ENCODE data around the gene SOWAHC. TPM values are rescaled to one million over a fixed set of nuclear protein-coding genes. Genes with fewer than 3 reads are reported as not detected.
"Not testable (repeated sequence)": the region's sequence is repeated elsewhere in the genome, so short reads cannot be mapped to it uniquely, and the experiment has no call there.

Gene SOWAHC
- total RNA-seq = 10 to 100 TPM in 1 of 2 donors, 1 to 10 TPM in 1; 8.8 to 11.2 TPM

DNA sequence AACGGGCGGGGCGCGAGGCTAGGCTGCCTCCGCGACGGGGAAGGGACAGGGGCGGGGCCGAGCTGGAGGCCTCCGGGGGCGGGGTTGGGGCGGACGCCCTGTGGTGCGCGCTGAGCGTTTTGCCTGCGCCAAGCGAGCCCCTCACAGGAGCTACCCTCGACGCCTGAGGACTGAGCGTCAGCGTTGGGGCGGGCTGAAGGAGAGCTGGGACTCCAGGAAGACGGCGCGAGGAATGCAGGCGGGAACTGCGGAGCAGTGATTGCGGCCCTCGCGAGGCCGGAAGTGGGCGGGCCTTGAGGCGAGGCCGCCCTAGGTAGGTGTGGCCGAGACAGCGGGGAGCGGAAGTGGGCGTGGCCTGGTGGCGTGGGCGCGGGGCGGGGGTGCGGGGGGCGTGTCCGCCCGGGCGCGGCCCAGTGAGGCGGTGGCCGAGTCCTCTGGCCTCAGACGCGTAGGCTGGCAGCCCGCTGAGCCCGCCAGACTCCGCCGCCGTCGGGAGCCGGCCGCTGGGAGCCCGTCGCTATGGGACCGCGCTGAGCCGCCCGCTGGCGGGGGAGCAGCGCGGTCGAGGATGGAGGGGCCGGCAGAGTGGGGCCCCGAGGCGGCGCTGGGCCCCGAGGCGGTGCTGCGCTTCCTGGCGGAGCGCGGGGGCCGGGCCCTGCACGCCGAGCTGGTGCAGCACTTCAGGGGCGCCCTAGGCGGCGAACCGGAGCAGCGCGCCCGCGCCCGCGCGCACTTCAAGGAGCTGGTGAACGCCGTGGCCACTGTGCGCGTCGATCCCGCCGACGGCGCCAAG is at the start of gene SOWAHC, which contains the start of gene SEPTIN10:
Gene SOWAHC, plus strand, starts transcription at position 443 of the 793 bp plus-strand sequence. Its CDS starts 126 bp downstream, at position 569.
Gene SEPTIN10, minus strand, starts transcription at position 45 of the 793 bp plus-strand sequence. CDS start 139 bp downstream, outside the sequence.
- Histone ChIP-seq H3K4me1 (peaks cover 35% of the 10 kb centered on the region), H3K27ac (peak within 1 kb of the TSS; percentile 87 to 98 (median 93)), H3K27me3 (no peaks in the 10 kb centered on the region), H3K4me3 (peak within 1 kb of the TSS; percentile 55 to 66), H3K9me3 (no peaks in the 10 kb centered on the region), H3K36me3 (replicated peaks in 1 of 2; ENCODE audit: insufficient read depth in 1 of 2, low read depth in 2 of 2) (no peaks in the 10 kb centered on the region)
- 0 to 1% methylated on average over 3 to 99 of the region's 104 CpGs for WGBS, 2 donors
- ATAC-seq (peak; percentile 91), DNase-seq (peak; percentile 94 to 95 (median 95))
- intact Hi-C loops (cut with DNase I) = no loop called here
- peak; percentile 82 to 95 (median 83) for TF ChIP-seq POLR2A (IDR thresholded peaks at IDR 0.05)
- TF ChIP-seq CTCF (IDR thresholded peaks at IDR 0.05) = peak in 2 of 7 experiments; percentile 1 to 14

DNA sequence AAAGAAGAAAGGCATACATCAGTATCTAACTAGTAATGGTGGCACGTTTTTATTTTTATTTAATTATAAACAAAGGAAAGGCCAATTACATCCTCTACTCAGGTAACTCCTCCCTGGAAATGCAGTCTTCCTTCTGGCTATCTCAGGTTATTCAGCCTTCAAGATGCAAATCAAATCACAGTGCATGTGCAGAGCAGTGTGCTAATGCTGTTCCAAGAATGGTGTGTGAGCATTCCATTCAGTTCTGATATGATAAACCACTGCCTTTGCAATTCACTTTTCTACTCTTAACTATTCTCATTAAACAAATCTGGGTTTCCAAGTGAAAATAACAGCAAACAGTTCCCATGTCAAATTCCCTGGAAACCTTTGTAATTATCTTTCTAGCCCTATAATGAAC is 38.8 kb upstream of the SOWAHC start:
- Histone ChIP-seq H3K4me1 (no peaks in the 10 kb centered on the region), H3K9me3 (no peaks in the 10 kb centered on the region), H3K36me3 (replicated peaks in 1 of 2; ENCODE audit: insufficient read depth in 1 of 2, low read depth in 2 of 2) (no peaks in the 10 kb centered on the region), H3K27ac (no peak overlapping the region), H3K27me3 (no peaks in the 10 kb centered on the region), H3K4me3 (no peak overlapping the region)
- intact Hi-C loops (cut with DNase I) = no loop called here
- no peak for ATAC-seq
- WGBS, 2 donors = 24 to 27% methylated on average over 1 of the region's 1 CpG
- no peak for DNase-seq
- TF ChIP-seq POLR2A (IDR thresholded peaks at IDR 0.05) (no peak), CTCF (IDR thresholded peaks at IDR 0.05) (no peak)

GRCh38 chr2:109577630-109578029 is 36.5 kb upstream of the SOWAHC start:
- H3K27me3 ChIP-seq; DNase-seq; H3K36me3 ChIP-seq (replicated peaks in 1 of 2; ENCODE audit: insufficient read depth in 1 of 2, low read depth in 2 of 2); H3K27ac ChIP-seq; H3K4me3 ChIP-seq; ATAC-seq; H3K9me3 ChIP-seq; intact Hi-C loops (cut with DNase I); H3K4me1 ChIP-seq: not testable (repeated sequence)
- 91 to 93% methylated on average over 7 of the region's 7 CpGs for WGBS, 2 donors

- TF ChIP-seq POLR2A (IDR thresholded peaks at IDR 0.05) = no peak
- no peak for TF ChIP-seq CTCF (IDR thresholded peaks at IDR 0.05)
- intact Hi-C loops (cut with DNase I) = no loop called here
- Histone ChIP-seq H3K27me3 (no peaks in the 10 kb centered on the region), H3K4me1 (no peaks in the 10 kb centered on the region), H3K9me3 (no peaks in the 10 kb centered on the region), H3K36me3 (replicated peaks in 1 of 2; ENCODE audit: insufficient read depth in 1 of 2, low read depth in 2 of 2) (no peaks in the 10 kb centered on the region), H3K27ac (no peak overlapping the region), H3K4me3 (no peak overlapping the region)
- DNase-seq (no peak), ATAC-seq (no peak)
- 85 to 89% methylated on average over 6 of the region's 6 CpGs for WGBS, 2 donors
Measured at GRCh38 chr2:109582928-109583895, 31.0 kb upstream of the SOWAHC start.

GRCh38 chr2:109586687-109587086 is 27.5 kb upstream of the SOWAHC start:
- H3K4me1 ChIP-seq = no peaks in the 10 kb centered on the region
- no peaks in the 10 kb centered on the region for H3K27me3 ChIP-seq
- TF ChIP-seq POLR2A (IDR thresholded peaks at IDR 0.05) (no peak), CTCF (IDR thresholded peaks at IDR 0.05) (no peak)
- H3K4me3 ChIP-seq = no peak overlapping the region
- DNase-seq = no peak
- no peak for ATAC-seq
- no peaks in the 10 kb centered on the region for H3K36me3 ChIP-seq (replicated peaks in 1 of 2; ENCODE audit: insufficient read depth in 1 of 2, low read depth in 2 of 2)
- H3K27ac ChIP-seq = no peak overlapping the region
- intact Hi-C loops (cut with DNase I) = no loop called here
- no peaks in the 10 kb centered on the region for H3K9me3 ChIP-seq

Data from body of pancreas (tissue), 4 donors.